AG10803 (cell line): ENCODE measurements around the gene RPS19BP1.
A peak's percentile ranks its signal among the peaks of the same experiment; 100 is the strongest.
"Not testable (repeated sequence)": the region's sequence is repeated elsewhere in the genome, so short reads cannot be mapped to it uniquely, and the experiment has no call there.

Source experiments
- DNase-seq: peaks from one replicate; pipeline ENCODE4 v3.0.0; 2010; ENCODE audit warnings: low read depth
- H3K4me3 ChIP-seq: 2 replicates; pipeline ENCODE4 v1.5.1; 2011; ENCODE audit warnings: mild to moderate bottlenecking, low read length, control low read depth
- TF ChIP-seq, protein P1 (sequence below): conservative IDR thresholded peaks from 2 replicates; pipeline ENCODE4 v1.5.1; 2011; ENCODE audit warnings: mild to moderate bottlenecking, low read length, control low read depth, inconsistent platforms

RPS19BP1 gene

DNA sequence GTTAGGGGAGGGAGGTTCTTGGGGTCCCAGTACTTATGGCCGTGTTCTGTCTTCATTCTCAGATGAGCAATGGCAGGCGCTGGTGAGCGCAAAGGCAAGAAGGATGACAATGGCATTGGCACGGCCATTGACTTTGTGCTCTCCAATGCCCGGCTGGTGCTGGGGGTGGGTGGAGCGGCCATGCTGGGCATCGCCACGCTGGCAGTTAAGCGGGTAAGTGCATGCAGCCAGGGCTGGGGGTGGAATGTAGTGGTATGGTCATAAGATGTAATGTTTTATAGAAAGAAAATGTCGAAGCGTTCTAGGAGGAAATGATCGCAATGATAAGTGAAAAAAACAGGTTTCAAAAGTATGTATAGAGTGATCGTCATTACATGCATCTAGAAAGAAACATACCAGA lies 21.3 kb downstream of the RPS19BP1 start:
- no peak overlapping the region for H3K4me3 ChIP-seq
- DNase-seq = no peak
- TF ChIP-seq, protein P1, sequence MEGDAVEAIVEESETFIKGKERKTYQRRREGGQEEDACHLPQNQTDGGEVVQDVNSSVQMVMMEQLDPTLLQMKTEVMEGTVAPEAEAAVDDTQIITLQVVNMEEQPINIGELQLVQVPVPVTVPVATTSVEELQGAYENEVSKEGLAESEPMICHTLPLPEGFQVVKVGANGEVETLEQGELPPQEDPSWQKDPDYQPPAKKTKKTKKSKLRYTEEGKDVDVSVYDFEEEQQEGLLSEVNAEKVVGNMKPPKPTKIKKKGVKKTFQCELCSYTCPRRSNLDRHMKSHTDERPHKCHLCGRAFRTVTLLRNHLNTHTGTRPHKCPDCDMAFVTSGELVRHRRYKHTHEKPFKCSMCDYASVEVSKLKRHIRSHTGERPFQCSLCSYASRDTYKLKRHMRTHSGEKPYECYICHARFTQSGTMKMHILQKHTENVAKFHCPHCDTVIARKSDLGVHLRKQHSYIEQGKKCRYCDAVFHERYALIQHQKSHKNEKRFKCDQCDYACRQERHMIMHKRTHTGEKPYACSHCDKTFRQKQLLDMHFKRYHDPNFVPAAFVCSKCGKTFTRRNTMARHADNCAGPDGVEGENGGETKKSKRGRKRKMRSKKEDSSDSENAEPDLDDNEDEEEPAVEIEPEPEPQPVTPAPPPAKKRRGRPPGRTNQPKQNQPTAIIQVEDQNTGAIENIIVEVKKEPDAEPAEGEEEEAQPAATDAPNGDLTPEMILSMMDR = no peak

DNA sequence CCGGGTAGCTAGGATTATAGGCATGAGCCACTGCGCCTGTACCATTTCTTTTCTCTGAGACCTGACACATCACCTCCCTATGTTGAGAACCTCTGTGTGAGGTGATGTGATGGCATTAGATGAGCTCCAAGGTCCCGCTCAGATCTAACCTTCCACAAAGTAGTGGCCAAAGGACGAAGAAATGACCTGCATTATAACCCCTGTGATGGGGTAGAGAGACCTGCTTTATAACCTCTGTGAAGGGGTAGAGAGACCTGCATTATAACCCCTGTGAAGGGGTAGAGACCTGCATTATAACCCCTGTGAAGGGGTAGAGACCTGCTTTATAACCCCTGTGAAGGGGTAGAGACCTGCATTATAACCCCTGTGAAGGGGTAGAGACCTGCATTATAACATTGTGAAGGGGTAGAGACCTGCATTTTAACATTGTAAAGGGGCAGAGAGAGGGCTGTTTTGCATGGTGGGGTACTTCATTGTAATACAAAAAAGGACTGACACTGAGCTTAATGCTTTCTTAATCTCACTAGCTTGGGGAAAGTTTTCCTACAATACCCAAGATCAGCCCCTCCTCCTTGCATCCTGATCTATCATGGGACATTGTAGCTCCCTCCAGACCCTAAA lies 21.9 kb downstream of the RPS19BP1 start:
- DNase-seq = no peak
- TF ChIP-seq, protein P1 = no peak

DNA sequence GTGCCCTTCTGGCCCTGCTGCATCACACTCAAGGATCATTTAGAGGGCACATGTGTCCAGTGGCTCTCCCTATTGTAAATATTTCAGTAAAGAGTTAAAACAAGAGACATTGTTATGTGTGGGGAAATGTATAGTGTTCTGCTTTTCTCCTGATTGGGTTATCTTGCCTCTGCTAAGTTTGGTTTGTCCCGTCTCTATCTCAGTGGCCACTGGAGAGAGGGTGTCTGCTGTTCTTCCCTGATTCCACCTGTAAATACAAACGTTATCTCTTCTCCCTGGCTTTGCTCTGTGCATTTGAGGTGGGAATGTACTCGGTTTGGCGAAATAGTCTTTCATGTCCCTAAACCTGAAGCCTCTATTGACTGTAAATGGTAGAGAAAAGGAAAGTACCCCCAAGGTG lies 24.2 kb downstream of the RPS19BP1 start:
- no peak for DNase-seq
- TF ChIP-seq, protein P1 = no peak
- no peak overlapping the region for H3K4me3 ChIP-seq

More for the DNA sequence above, 21.9 kb downstream of the RPS19BP1 start:
- no peak overlapping the region for H3K4me3 ChIP-seq

DNA sequence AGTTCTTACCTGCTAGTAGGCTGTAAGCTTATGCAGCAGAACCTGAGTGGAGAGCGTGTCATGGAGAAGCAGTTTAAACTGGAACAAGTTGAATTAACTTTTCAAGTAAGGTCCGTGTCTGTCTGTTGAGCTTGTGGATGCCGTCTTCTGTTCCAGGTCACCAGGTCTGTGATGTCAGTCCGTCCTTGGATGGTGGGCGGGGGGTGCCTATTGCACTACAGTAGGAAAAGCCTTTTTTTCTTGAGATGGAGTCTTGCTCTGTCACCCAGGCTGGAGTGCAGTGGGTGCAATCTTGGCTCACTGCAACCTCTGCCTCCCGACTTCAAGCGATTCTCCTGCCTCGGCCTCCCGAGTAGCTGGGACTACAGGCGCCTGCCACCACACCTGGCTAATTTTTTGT lies 25.5 kb downstream of the RPS19BP1 start:
- H3K4me3 ChIP-seq, DNase-seq: not testable (repeated sequence)

DNA sequence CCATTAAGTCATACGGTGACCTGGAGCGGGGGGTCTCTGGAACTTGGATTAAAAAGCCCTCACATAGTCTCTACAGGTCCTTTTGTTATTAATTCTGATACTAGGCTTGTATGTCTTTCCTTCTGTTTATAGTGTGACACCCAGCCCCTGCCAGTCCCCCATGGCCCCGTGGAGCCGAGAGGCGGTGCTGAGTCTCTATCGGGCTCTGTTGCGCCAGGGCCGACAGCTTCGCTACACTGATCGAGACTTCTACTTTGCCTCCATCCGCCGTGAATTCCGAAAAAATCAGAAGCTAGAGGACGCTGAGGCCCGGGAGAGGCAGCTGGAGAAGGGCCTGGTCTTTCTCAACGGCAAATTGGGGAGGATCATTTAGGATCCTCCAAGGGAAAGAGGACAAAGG lies 28.5 kb downstream of the RPS19BP1 start:
- TF ChIP-seq, protein P1 = no peak
- no peak overlapping the region; the same call in 1 of the 2 replicates for H3K4me3 ChIP-seq
- DNase-seq = no peak

DNA sequence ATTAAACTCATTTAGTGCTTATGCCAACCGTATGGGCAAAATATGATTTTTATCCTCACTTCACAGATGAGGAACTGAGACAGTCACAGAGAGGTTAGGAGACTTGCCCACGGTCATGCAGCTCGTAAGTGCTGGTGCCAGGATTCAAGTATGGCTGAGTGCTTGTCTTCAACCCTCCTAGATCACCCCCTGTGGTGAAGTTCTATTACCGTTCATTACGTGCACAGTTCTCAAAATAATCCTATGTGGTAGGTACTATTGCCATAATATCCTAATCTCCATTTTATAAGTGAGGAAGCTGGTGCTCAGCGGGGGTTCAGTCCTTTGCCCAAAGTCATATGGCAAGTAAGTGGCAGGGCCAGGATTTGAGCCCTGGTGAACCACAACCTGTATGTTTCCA lies 28.9 kb downstream of the RPS19BP1 start:
- DNase-seq = no peak
- TF ChIP-seq, protein P1 = no peak
- H3K4me3 ChIP-seq = peak overlapping the region; percentile 86

DNA sequence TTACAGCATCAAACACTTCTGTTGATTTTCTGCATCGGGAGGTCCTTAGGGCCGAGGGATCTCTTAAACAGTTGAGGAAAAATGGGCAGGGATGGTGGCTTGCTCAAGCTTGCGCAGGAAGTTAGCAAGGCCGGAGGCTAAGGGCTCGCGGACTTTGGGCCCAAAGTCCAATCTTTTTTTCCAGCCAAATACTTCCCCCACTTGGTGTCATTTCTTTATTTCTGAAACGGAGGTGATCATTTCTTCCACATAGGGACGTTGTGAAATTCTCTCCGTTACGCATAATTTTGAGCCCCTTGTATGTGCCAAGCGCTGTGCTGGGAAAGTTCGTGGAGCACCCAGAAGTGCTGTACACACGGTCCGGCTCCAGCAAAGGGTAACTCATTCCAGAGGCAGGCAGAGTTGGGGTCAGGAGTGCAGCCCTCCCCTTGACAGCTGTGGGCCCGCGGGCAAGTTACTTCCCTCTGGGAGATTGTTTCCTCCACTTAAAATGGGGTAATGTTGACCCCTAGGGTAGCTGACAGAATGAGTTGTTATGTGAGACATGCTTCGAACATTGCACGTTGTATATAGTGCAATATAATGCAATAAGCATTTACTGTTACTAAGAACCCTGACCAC lies 29.6 kb downstream of the RPS19BP1 start:
- no peak for DNase-seq
- TF ChIP-seq, protein P1 = no peak
- H3K4me3 ChIP-seq = peak overlapping the region; percentile 86
